ENCODE data around the gene ONECUT3. TPM values are rescaled to one million over a fixed set of nuclear protein-coding genes. Genes with fewer than 3 reads are reported as not detected.

ONECUT3 gene
- total RNA-seq, 4 donors from 2014 or later: 0.04 TPM; not detected in 3

DNA sequence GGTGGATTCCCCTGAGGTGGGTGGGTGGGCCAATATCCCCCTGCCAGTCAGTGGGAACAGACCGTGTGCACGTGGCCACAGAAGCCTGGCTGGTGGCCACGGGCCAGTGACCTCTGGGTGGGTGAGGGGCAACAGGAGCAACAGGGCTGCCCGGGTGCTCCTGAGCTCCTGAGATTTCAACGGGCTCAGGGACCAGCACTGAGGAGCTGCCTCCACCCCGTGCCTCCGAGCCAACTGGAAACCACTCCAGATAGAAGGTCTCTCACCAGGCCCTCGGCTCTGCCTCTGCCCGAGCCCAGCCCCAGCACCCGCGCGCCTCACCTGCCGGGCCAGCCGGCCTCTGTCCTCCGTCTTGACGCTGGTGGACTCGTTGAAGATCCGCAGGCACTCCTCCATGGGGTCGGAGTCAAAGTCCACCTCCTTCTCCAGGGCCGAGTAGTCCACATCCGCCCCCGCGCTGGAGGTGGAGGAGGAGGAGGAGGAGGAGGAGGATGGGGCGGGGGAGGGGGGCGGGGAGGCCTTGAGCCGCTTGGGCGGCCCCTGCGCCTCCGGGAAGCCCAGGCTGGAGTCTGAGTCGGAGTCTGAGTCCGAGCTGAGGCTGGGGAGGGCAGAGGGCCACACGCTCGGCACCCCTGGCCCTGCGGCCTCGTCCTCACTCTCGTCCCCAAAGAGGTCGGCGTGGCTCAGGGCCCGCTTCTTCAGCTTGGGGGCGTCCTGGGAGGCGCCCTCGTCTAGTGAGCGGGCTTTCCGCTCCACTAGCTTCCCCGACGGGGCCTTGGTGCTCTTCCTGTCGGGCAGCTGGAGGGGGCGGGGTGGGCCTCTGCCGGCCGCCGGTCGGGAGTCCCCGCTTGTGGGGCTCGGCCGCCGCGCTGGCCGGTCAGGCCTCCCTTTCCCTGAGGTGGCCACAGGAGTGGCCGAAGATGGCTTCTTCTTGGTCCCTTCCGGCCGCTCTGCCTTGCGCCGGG is 73.5 kb downstream of the ONECUT3 start:
- Histone ChIP-seq H3K4me3 (no peak overlapping the region), H3K27me3 (no peaks in the 10 kb centered on the region), H3K9me3 (no peaks in the 10 kb centered on the region), H3K27ac (no peak overlapping the region), H3K36me3 (peaks cover 0 to 94% of the 10 kb centered on the region in 2 donors), H3K4me1 (peaks cover 0 to 18% (median 10%) of the 10 kb centered on the region in 3 donors)
- no peak for TF ChIP-seq EP300 (IDR thresholded peaks at IDR 0.05)
- no peak for TF ChIP-seq POLR2A (IDR thresholded peaks at IDR 0.05)
- no peak for TF ChIP-seq POLR2AphosphoS5 (IDR thresholded peaks at IDR 0.05)
- TF ChIP-seq, protein P1, sequence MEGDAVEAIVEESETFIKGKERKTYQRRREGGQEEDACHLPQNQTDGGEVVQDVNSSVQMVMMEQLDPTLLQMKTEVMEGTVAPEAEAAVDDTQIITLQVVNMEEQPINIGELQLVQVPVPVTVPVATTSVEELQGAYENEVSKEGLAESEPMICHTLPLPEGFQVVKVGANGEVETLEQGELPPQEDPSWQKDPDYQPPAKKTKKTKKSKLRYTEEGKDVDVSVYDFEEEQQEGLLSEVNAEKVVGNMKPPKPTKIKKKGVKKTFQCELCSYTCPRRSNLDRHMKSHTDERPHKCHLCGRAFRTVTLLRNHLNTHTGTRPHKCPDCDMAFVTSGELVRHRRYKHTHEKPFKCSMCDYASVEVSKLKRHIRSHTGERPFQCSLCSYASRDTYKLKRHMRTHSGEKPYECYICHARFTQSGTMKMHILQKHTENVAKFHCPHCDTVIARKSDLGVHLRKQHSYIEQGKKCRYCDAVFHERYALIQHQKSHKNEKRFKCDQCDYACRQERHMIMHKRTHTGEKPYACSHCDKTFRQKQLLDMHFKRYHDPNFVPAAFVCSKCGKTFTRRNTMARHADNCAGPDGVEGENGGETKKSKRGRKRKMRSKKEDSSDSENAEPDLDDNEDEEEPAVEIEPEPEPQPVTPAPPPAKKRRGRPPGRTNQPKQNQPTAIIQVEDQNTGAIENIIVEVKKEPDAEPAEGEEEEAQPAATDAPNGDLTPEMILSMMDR (IDR thresholded peaks at IDR 0.05): no peak
- WGBS, 2 donors (ENCODE audit: low coverage in 1 of 2): 13 to 63% methylated on average over 4 to 6 of the region's 63 CpGs
- no peak for ATAC-seq

DNA sequence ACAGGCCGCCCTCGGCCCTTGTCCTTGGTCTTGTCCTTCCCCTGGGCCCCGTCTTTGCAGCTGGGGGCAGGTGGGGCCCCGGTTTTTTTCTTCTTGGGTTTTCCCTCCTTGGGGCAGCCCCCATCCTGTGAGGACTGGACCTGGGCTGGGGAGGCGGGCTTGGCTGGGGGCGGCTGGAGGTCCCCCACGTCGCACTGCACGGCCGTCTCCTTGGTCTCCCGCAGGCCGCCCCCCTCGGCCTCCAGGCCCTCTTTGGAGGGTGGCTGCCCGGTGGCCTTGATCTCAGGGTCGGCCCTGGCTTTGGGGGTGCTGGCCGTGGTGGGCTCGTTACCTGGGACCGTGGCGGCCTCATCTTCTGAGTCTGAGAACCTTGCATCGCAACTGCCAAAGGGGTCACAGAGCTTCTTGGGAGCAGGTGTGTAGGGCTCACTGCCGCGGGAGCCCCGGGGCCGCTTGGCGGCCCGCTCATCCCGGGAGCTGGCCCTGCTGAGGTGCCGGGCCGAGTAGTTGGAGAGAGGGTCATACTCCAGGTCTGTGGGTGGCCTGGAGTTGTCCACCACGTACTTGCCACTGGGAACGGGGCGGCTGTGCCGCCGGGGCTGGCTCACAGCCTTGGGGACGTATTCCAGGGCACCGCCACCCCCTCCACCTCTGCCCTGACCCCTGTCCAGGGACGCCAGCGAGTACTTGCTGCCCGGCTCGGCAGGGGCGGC is 74.4 kb downstream of the ONECUT3 start:
- Histone ChIP-seq H3K36me3 (peaks cover 0 to 92% of the 10 kb centered on the region in 2 donors), H3K4me1 (peaks cover 0 to 18% (median 10%) of the 10 kb centered on the region in 3 donors), H3K4me3 (no peak overlapping the region), H3K27me3 (no peaks in the 10 kb centered on the region), H3K27ac (no peak overlapping the region), H3K9me3 (no peaks in the 10 kb centered on the region)
- TF ChIP-seq POLR2A (IDR thresholded peaks at IDR 0.05) (no peak), POLR2AphosphoS5 (IDR thresholded peaks at IDR 0.05) (no peak), EP300 (IDR thresholded peaks at IDR 0.05) (no peak)
- TF ChIP-seq, protein P1 (IDR thresholded peaks at IDR 0.05): no peak
- no peak for ATAC-seq
- 100% methylated on average over 1 to 4 of the region's 41 CpGs for WGBS, 2 donors (ENCODE audit: low coverage in 1 of 2)

DNA sequence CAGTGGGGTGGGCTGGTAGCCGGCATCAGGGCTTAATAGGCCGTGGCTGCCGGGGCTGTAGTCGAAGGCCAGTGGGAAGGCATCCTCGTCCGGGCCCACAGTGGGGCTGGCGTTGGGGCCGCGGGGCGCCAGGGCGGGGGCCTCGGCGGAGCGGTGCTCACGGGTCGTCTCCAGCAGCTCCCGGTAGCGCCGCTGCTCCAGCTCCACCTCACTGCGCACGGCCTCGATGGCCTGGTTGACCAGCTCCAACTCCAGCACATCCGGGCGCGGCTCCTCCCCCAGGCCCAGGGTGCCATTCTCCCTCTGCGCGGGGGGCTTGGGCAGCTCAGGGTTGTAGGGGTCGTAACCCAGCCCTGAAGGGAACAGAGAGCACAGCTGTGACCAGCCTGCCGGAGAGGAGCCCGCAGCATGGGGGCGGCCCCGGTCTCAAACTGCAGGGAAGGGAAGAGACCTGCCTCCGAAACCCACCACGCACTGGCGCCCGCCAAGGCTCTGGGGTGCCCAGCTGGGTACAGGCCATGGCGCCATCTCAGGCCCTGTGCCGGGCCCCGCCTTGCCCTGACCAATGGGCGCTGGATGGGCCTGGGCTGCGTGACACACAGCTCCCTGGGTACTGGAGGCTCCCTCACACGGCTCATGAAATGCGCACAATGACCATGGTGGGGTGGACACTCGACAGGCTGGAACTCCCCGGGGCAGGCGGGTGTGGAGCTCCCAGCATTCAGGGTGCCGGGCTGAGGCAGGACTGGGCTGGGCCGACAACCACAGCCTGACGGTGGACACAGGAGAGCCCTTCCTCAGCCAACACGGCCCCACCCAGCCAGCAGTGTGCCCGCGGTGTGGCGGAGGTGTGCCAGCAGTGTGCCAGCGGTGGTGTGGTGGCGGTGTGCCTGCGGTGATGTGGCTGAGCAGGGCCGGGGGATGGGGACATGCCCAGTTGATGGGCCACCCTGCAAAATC is 75.3 kb downstream of the ONECUT3 start:
- no peak overlapping the region for H3K27ac ChIP-seq
- H3K4me1 ChIP-seq: peaks cover 0 to 24% (median 14%) of the 10 kb centered on the region in 3 donors
- H3K4me3 ChIP-seq: no peak overlapping the region
- 92% methylated on average over 2 of the region's 57 CpGs; no CpG with 5 or more reads in 1 of the 2 donors for WGBS, 2 donors (ENCODE audit: low coverage in 1 of 2)
- H3K27me3 ChIP-seq: no peaks in the 10 kb centered on the region
- no peaks in the 10 kb centered on the region for H3K9me3 ChIP-seq
- ATAC-seq: no peak
- H3K36me3 ChIP-seq: peaks cover 0 to 84% of the 10 kb centered on the region in 2 donors
- TF ChIP-seq POLR2AphosphoS5 (IDR thresholded peaks at IDR 0.05) (no peak), EP300 (IDR thresholded peaks at IDR 0.05) (no peak), POLR2A (IDR thresholded peaks at IDR 0.05) (no peak)
- TF ChIP-seq, protein P1 (IDR thresholded peaks at IDR 0.05): no peak

DNA sequence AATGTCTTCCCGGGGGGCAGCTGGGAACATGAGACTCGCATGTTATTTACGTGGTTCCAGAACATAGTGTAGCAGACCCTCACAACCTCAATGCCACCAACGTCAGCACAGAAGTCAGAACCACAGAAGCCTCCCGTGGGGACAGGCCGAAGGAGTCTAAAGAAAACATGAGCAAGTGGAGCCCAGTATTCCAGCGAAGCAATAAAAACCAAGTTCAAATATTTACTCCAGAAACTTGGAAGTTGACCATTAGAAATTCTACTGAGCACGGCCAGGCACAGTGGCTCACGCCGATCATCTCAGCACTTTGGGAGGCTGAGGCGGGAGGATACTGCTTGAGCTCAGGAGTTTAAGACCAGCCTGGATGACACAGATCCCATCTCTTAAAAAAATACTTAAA is 76.7 kb downstream of the ONECUT3 start:
- no peaks in the 10 kb centered on the region for H3K27me3 ChIP-seq
- H3K9me3 ChIP-seq: no peaks in the 10 kb centered on the region
- peaks cover 0 to 30% (median 15%) of the 10 kb centered on the region in 3 donors for H3K4me1 ChIP-seq
- H3K36me3 ChIP-seq: peaks cover 0 to 74% of the 10 kb centered on the region in 2 donors
- no peak for ATAC-seq
- TF ChIP-seq POLR2A (IDR thresholded peaks at IDR 0.05) (no peak), EP300 (IDR thresholded peaks at IDR 0.05) (no peak), POLR2AphosphoS5 (IDR thresholded peaks at IDR 0.05) (no peak)
- TF ChIP-seq, protein P1 (IDR thresholded peaks at IDR 0.05): no peak
- H3K27ac ChIP-seq: no peak overlapping the region
- H3K4me3 ChIP-seq: no peak overlapping the region
- WGBS, 2 donors (ENCODE audit: low coverage in 1 of 2): 72 to 80% methylated on average over 6 to 10 of the region's 11 CpGs
